ENCODE results near the gene GALNT18. TPM values are rescaled to one million over a fixed set of nuclear protein-coding genes. Genes with fewer than 3 reads are reported as not detected.
"Not testable (repeated sequence)": the region's sequence is repeated elsewhere in the genome, so short reads cannot be mapped to it uniquely, and the experiment has no call there.

The GALNT18 gene
- total RNA-seq, 1 donor from 2014 or later: 5.7 TPM

GRCh38 chr11:11370255-11370961 lies 251.4 kb downstream of the GALNT18 start:
- no peak for ATAC-seq
- DNase-seq (ENCODE audit: low spot score): no peak

- no peak for ATAC-seq
- DNase-seq (ENCODE audit: low spot score): no peak
Observed at GRCh38 chr11:11366793-11367192, 255.0 kb downstream of the GALNT18 start.

GRCh38 chr11:11363674-11364073 lies 258.1 kb downstream of the GALNT18 start:
- ATAC-seq: no peak
- no peak for DNase-seq (ENCODE audit: low spot score)

GRCh38 chr11:11359611-11360010 lies 262.2 kb downstream of the GALNT18 start:
- DNase-seq (ENCODE audit: low spot score) (no peak), ATAC-seq (no peak)

GRCh38 chr11:11356842-11357241 lies 265.0 kb downstream of the GALNT18 start:
- DNase-seq (ENCODE audit: low spot score) (no peak), ATAC-seq (no peak)

- ATAC-seq: peak; percentile 90
- not testable (repeated sequence) for DNase-seq (ENCODE audit: low spot score)
Observed at GRCh38 chr11:11352878-11353277, 268.9 kb downstream of the GALNT18 start, which contains the start of gene CSNK2A3. Gene CSNK2A3 (minus strand): TSS chr11:11353250. CDS start chr11:11353119, 131 bp downstream.

GRCh38 chr11:11351851-11352250 lies 270.0 kb downstream of the GALNT18 start:
- DNase-seq (ENCODE audit: low spot score): not testable (repeated sequence)
- peak; percentile 51 for ATAC-seq

GRCh38 chr11:11351042-11351586 lies 270.7 kb downstream of the GALNT18 start:
- no peak for ATAC-seq
- DNase-seq (ENCODE audit: low spot score): no peak

- ATAC-seq (no peak), DNase-seq (ENCODE audit: low spot score) (no peak)
Observed at GRCh38 chr11:11349870-11350337, 271.9 kb downstream of the GALNT18 start.

GRCh38 chr11:11349106-11349825 lies 272.5 kb downstream of the GALNT18 start:
- ATAC-seq (no peak), DNase-seq (ENCODE audit: low spot score) (no peak)

- ATAC-seq (no peak), DNase-seq (ENCODE audit: low spot score) (no peak)
Observed at GRCh38 chr11:11348303-11348702, 273.5 kb downstream of the GALNT18 start.

- no peak for ATAC-seq
- DNase-seq (ENCODE audit: low spot score): no peak
Observed at GRCh38 chr11:11347592-11347991, 274.2 kb downstream of the GALNT18 start.

- no peak for ATAC-seq
- DNase-seq (ENCODE audit: low spot score): no peak
Observed at GRCh38 chr11:11346303-11346702, 275.5 kb downstream of the GALNT18 start.

GRCh38 chr11:11345099-11345498 lies 276.7 kb downstream of the GALNT18 start:
- peak; percentile 83 for ATAC-seq
- DNase-seq (ENCODE audit: low spot score): peak; percentile 58

- ATAC-seq (no peak), DNase-seq (ENCODE audit: low spot score) (no peak)
Observed at GRCh38 chr11:11344045-11344444, 277.8 kb downstream of the GALNT18 start.

- DNase-seq (ENCODE audit: low spot score) (no peak), ATAC-seq (no peak)
Observed at GRCh38 chr11:11338304-11338703, 283.5 kb downstream of the GALNT18 start.

- no peak for DNase-seq (ENCODE audit: low spot score)
- no peak for ATAC-seq
Observed at GRCh38 chr11:11336664-11337063, 285.1 kb downstream of the GALNT18 start.

GRCh38 chr11:11335043-11335442 lies 286.8 kb downstream of the GALNT18 start:
- ATAC-seq (no peak), DNase-seq (ENCODE audit: low spot score) (no peak)

GRCh38 chr11:11334607-11335006 lies 287.2 kb downstream of the GALNT18 start:
- ATAC-seq (no peak), DNase-seq (ENCODE audit: low spot score) (no peak)

GRCh38 chr11:11332141-11332710 lies 289.6 kb downstream of the GALNT18 start:
- ATAC-seq: no peak
- no peak for DNase-seq (ENCODE audit: low spot score)

- ATAC-seq: no peak
- DNase-seq (ENCODE audit: low spot score): no peak
Observed at GRCh38 chr11:11329062-11329806, 292.6 kb downstream of the GALNT18 start.

Measured in left lobe of liver (tissue), 2 donors.